HG02970 (cell line): ENCODE data around the gene ABCC1.
"Not testable (repeated sequence)": the region's sequence is repeated elsewhere in the genome, so short reads cannot be mapped to it uniquely, and the experiment has no call there.

Experiments used
- ATAC-seq: cut with Tn5 transposase; IDR thresholded peaks from one replicate; pipeline ENCODE4 v1.9.1; 2021; ENCODE audit warnings: mild to moderate bottlenecking, moderate library complexity, moderate number of reproducible peaks; ENCODE audit not compliant: unreplicated experiment, low FRiP score

Gene ABCC1

GRCh38 chr16:16166949-16167348, 217.5 kb downstream of the ABCC1 start:
- no peak for ATAC-seq

DNA sequence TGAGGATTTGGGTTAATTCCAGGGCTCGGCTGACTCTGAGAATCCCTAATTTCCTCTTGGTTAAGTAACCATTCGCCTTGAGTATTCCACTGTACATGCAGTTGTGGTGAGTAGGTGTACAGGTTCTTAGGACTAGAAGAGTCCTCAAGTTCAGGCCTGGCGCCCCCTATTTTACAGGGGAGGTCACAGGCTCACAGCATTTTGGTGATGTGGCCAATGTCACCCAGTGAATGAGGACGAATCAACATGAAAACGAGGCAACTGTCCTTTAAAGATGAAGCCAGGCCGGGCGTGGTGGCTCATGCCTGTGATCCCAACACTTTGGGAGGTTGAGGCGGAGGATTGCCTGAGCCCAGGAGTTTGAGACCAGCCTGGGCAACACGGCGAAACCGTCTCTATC, 218.5 kb downstream of the ABCC1 start:
- no peak for ATAC-seq

GRCh38 chr16:16168431-16168830, 219.0 kb downstream of the ABCC1 start:
- ATAC-seq = no peak

GRCh38 chr16:16169615-16170014, 220.2 kb downstream of the ABCC1 start:
- ATAC-seq = no peak

GRCh38 chr16:16171332-16171919, 222.0 kb downstream of the ABCC1 start:
- ATAC-seq = no peak

DNA sequence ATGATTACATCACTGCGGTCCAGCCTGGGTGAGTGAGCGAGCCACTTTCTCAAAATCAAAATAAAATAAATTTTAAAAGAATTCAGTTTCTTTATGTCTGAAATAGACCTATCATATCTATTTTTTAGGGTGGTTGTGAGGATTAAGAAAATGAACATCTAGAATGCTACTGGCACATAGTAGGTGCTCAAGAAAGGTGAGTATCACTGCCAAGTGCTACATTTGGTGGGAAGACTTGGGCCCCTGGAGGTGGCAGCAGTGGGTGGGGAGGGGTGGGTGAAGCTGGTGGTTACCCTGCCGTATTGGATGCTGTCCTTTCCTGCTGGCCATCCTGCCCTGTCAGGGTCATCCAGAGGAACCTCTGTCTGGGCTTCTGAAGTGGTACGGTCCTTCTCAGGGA, 223.6 kb downstream of the ABCC1 start:
- ATAC-seq = no peak

DNA sequence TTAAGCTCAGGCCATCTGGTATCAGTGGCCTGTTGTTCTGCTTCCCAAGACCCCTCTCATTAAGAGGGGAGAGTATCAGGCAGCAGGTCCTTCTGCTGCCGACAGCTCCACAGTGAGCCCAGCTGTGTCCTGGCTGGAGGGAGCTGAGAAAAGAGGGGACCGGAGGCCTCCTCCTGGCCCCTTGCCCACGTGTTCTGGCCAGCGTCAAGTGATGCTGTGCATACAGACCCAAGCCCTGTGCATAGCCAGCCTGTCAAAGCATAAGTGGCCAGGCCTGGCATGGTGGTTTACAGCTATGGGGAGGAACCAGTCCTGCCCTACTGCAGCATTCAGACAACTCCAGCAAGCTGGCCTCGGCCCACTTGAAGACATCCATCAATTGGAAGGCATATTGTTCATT, 225.9 kb downstream of the ABCC1 start:
- no peak for ATAC-seq

DNA sequence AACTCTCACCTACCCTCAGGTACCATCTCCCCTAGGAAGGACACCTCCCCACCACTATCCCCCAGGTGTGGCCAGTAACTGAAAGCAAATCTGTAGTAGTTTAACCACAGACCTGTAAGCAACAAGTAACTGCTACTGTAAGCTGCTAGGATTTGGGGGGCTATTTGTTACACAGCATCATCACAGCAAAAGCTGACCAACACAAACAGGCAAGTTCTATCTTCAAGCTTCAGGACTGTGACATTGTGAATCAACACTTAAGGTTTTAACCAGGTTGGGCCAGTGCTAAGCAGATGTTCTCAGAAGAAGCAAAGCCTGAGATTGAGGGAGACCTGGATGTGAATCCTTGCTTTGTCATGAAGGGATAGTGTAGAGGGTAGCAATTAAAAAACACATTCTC, 226.9 kb downstream of the ABCC1 start:
- ATAC-seq = no peak

DNA sequence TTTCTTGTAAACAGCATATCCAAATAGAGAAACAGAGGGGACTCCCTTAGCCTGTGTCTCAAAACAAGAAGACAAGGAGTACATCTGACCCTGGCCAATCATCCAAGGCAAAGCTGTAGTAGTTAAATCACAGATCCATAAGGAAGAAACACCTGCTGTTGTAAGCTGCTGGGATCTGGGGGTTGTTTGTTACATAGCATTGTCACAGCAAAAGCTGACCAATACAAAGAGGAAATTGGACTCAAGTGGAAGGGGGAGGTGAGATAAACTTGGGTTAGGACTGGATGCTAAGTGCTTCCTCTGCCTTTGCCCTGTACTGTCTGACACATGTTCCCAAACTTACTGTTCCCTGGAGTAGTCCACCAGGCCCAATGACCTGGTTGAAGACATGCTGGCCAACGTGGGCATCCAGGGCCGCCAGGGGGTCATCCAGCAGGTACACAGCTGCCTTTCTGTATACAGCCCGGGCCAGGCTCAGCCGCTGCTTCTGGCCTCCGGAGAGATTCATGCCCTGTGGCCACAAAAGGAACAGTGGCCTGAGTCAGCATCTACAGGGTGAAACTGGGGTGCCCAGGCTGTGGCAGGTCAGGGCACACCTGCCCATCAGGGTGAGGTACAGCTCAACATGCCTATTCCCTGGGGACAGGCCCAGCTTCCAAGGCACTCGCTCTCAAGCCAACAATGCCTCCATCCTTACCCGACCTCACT, 229.2 kb downstream of the ABCC1 start:
- ATAC-seq = no peak

DNA sequence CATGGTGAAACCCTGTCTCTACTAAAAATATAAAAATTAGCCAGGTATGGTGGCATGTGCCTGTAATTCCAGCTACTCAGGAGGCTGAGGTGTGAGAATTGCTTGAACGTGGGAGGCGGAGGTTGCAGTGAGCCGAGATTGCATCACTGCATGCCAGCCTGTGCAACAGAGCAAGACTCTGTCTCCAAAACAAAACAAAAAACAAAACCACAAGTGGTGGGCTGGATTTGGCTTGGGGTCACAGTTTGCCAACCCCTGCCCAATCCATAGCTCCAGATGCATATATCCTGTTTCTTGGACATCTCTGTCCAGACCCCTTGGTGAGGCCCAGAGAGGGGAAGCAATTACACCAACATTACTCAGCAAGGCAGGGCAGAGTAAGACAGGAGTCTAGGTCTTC, 232.3 kb downstream of the ABCC1 start:
- not testable (repeated sequence) for ATAC-seq

DNA sequence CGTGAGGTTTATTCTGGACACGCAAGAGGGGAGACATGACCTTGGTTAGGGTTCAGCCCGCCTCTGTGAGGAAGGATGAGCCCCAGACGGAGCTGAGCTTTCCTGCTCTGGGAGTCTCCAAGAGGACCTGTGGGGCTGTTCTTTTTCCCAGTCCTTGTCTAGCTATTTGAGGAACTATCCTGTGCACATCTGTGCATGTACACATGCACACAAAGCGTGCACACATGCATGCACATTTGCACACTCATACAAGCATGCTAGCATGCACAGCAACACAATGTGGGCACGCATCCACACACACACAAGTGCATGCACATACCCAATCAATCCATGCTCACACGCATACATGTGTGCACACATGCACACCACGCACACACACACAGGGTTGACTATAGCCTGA, 233.5 kb downstream of the ABCC1 start:
- no peak for ATAC-seq

DNA sequence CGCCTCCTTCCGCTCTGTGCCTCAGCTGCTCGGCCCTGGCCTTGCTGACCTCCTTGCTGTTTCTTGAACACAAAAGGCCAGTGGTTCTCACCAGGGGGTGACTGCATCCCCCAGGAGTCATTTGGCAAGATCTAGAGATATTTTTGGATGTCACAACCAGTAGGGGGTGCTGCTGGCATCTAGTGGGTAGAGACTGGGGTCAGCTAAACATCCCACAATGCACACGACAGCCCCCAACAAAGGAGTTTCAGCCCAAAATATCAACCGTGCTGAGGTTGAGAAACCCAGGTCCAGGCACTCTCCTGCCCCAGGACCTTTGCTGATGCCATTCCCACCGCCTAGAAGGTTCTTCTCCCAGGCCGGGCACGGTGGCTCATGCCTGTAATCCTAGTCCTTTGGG, 234.1 kb downstream of the ABCC1 start:
- ATAC-seq = no peak

- no peak for ATAC-seq
Measured at GRCh38 chr16:16184594-16184993, 235.2 kb downstream of the ABCC1 start.

DNA sequence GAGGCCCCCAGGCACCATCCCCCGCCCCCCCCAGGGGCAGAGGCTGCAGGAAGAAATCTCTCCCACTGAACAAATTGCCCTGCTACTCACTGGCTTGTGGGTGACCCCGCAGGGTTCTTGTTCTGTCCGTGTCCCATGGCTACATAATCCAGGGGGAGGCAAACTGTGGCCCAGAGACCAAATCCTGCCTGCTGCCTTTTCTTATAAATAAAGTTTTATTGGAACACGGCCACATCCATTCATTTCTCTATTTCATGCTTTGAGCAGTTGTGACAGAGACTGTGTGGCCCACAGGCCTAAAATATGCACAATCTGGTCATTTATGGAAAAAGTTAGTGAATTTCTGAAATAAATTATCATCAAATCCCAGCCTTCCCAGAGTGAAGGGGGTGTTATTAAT, 235.7 kb downstream of the ABCC1 start:
- no peak for ATAC-seq

GRCh38 chr16:16186820-16187219, 237.4 kb downstream of the ABCC1 start:
- ATAC-seq = no peak

- no peak for ATAC-seq
Measured at GRCh38 chr16:16188827-16189226, 239.4 kb downstream of the ABCC1 start.

DNA sequence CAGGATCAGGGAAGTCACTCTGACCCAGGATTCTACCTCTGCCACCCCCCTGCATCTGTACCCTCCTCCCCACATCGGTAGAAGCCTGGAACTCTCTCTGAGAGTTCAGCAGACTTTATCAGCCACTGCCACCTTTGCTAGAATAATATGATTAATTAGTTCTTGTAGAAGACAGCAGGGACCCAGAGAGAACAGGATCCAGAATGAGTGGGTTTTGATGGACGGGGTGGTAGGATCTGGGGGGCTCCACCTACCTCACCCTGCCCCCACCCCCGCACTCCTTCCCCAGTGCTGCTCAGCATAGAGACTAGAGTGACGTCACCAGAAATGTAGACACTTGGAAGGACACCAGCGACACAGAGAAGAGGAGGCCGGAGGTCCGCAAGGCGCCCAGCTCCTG, 240.4 kb downstream of the ABCC1 start:
- no peak for ATAC-seq

- ATAC-seq = no peak
Measured at GRCh38 chr16:16190546-16190945, 241.1 kb downstream of the ABCC1 start.

GRCh38 chr16:16190966-16191365, 241.6 kb downstream of the ABCC1 start:
- ATAC-seq = not testable (repeated sequence)

DNA sequence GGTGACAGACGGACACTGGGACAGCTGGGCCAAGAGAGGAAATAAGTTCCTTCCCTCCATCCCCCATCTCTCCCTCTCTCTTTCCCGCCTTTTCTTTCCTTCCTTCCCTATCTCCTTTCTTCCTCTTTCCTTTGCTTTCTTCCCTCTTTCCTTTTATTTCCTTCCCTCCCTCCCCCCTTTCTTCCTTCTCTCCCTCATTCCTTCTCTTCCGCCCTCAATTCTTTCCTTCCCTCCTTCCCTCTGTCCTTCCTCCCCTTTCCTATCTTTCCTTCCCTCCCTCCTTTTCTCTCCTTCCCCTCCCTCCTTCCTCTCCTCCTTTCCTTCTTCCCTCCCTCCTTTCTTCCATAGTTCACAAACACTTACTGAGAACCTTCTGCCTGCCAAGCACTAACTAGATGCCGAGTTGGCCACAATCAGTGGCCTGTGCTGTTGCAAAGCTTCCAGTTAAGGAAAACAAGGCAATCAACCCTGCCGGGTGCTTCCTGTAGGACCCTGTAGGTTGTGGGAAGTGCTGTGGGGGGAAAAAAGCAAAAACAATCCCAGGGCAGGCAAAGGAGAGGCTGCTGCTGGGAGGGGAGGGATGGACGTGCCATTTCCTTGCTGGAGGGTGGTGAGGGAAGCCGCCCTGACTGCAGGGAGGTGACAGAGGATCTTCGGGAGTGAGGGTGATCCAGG, 242.2 kb downstream of the ABCC1 start:
- no peak for ATAC-seq
